ENCODE measurements around the gene EOGT. TPM values are rescaled to one million over a fixed set of nuclear protein-coding genes. Genes with fewer than 3 reads are reported as not detected.

The EOGT gene
- total and polyA plus RNA-seq, 2 experiments from 2014 or later: 31.6 to 47.7 TPM

DNA sequence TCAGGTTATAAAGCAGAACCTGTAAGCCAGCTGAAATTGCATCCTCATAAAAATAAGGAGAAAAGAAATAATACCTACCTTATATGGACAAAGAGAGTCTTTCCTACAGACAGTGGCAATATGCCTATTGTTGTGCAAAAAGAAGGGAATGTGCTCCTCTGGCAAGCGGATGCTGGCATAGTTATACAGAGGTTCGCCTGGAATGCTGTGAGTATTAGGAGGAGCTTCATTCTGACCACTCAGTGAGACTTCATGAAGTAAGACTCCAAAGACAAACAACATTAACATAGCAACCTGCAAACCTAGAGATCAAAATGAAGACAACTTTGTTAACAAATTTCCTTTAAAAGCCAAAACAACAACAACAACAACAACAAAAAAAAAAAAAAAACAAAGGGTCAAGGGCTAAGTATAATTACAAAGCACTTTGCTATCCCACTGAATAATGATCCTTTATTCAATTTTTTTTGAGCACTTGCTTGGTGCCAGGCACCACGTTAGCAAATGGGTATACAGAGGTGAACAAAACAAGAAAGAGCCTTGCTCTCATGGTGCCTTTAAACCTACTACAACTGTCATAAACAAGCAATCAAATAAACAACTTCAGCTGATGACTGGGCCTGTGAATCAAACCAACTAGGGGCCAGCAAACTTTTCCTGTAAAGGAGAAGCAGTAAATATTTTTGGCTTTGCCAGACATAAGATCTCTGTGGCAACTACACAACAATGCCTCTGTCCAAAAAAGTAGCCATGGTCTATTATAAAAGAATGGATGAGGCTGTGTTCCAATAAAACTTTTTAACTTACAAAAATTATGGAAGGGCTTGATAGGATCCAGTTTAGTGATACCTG, 3.7 kb downstream of the EOGT start:
- Histone ChIP-seq H4K20me1 (ENCODE audit: insufficient read depth) (no peaks in the 10 kb centered on the region), H3K36me3 (ENCODE audit: low read depth) (peaks cover 41% of the 10 kb centered on the region), H3K27ac (peak overlapping the region; percentile 95), H3K9me3 (ENCODE audit: low read depth) (no peaks in the 10 kb centered on the region), H2AFZ (no peak overlapping the region), H3K4me3 (peak overlapping the region; percentile 47), H3K4me2 (ENCODE audit: unreplicated experiment) (peak overlapping the region; percentile 85), H3K4me1 (ENCODE audit: insufficient read depth) (peaks cover 46% of the 10 kb centered on the region), H3K9me2 (ENCODE audit: insufficient read depth) (no peaks in the 10 kb centered on the region), H3K79me2 (ENCODE audit: insufficient read depth) (peaks cover 52% of the 10 kb centered on the region), H3F3A (ENCODE audit: insufficient read depth) (peaks cover 49% of the 10 kb centered on the region), H3K27me3 (replicated peaks; ENCODE audit: insufficient read depth) (no peaks in the 10 kb centered on the region), H3K9ac (peak overlapping the region; percentile 95)
- in situ Hi-C loops (cut with MboI): no loop called here
- 1% methylated on average over 3 of the region's 3 CpGs for WGBS, 2 experiments (ENCODE audit: low coverage in 1 of 2, low lambda C conversion rate in 2 of 2, missing lambda C conversion rate in 2 of 2)
- TF ChIP-seq EZH2 (IDR thresholded peaks at IDR 0.05; ENCODE audit: insufficient read depth, poor library complexity, severe bottlenecking): no peak
- no peak for TF ChIP-seq EZH2phosphoT487 (IDR thresholded peaks at IDR 0.05; ENCODE audit: insufficient read depth, low read depth)
- DNase-seq: peak; percentile 98

DNA sequence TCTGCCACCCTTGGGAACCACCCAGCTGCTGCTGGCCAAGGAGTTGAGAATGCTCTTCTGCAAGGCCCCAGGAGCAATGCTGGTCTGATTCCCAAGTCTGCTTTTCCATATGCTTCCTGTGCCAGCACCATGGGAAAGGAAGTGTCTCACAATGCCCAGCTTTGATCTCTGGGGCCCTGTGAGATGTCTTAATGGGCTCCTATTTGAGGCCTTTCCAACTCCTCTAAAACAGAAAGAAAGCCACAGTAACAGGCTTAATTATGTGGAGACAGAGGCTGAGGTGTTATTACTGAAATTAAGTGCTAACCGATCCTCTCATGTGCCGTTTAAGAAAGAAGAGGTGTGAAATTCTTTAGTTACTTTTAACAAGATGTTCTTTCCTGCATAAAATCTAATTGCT, 4.5 kb downstream of the EOGT start:
- Histone ChIP-seq H3K9ac (peak overlapping the region; percentile 58), H3K9me2 (ENCODE audit: insufficient read depth) (no peaks in the 10 kb centered on the region), H3K36me3 (ENCODE audit: low read depth) (peaks cover 49% of the 10 kb centered on the region), H3K27ac (peak overlapping the region; percentile 95), H3K4me3 (peak overlapping the region; percentile 47), H3F3A (ENCODE audit: insufficient read depth) (peaks cover 41% of the 10 kb centered on the region), H3K27me3 (replicated peaks; ENCODE audit: insufficient read depth) (no peaks in the 10 kb centered on the region), H3K79me2 (ENCODE audit: insufficient read depth) (peaks cover 45% of the 10 kb centered on the region), H4K20me1 (ENCODE audit: insufficient read depth) (no peaks in the 10 kb centered on the region), H3K4me1 (ENCODE audit: insufficient read depth) (peaks cover 39% of the 10 kb centered on the region), H3K9me3 (ENCODE audit: low read depth) (no peaks in the 10 kb centered on the region), H2AFZ (no peak overlapping the region), H3K4me2 (ENCODE audit: unreplicated experiment) (peak overlapping the region; percentile 85)
- no peak for TF ChIP-seq EZH2phosphoT487 (IDR thresholded peaks at IDR 0.05; ENCODE audit: insufficient read depth, low read depth)
- TF ChIP-seq EZH2 (IDR thresholded peaks at IDR 0.05; ENCODE audit: insufficient read depth, poor library complexity, severe bottlenecking): no peak
- peak; percentile 50 for DNase-seq
- in situ Hi-C loops (cut with MboI): no loop called here
- 9 to 31% methylated on average over 2 of the region's 2 CpGs for WGBS, 2 experiments (ENCODE audit: low coverage in 1 of 2, low lambda C conversion rate in 2 of 2, missing lambda C conversion rate in 2 of 2)

DNA sequence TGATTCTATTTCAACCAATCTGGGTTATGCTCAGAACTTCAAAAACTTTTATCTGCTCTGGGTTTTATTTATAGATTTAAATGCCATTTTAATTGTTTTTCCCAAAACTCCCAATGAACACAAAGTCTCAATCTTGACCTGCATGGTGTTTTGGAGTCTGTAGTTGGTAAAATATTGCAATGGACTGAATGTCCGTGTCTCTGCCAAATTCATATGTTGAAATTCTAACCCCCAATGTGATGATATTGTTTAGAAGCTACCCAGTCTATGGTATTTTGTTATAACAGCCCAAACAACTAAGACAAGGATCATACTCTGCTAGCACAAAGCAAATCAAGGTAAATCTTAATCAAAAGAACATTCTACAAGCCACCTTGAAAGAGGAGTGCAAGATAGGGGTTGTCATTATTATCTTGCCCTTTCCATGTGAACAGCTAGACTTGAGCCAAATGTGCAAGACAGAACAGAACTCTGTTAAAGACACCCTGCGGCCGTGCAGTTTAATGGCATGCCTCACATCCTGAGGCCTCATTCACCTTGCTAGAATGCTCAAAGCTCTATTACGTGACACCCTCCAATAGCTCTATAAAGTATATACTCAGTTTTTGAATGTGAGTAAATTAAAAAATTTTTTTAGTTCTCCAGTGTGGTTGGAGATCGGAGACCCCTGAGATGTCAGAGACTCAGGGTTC, 7.5 kb downstream of the EOGT start:
- Histone ChIP-seq H2AFZ (no peak overlapping the region), H3K27ac (no peak overlapping the region), H3K79me2 (ENCODE audit: insufficient read depth) (peaks cover 41% of the 10 kb centered on the region), H3K36me3 (ENCODE audit: low read depth) (peaks cover 76% of the 10 kb centered on the region), H3K9me2 (ENCODE audit: insufficient read depth) (no peaks in the 10 kb centered on the region), H3K27me3 (replicated peaks; ENCODE audit: insufficient read depth) (no peaks in the 10 kb centered on the region), H3K4me3 (no peak overlapping the region), H3K4me1 (ENCODE audit: insufficient read depth) (peaks cover 24% of the 10 kb centered on the region), H3K4me2 (ENCODE audit: unreplicated experiment) (no peak overlapping the region), H3F3A (ENCODE audit: insufficient read depth) (peaks cover 20% of the 10 kb centered on the region), H3K9me3 (ENCODE audit: low read depth) (no peaks in the 10 kb centered on the region), H3K9ac (no peak overlapping the region), H4K20me1 (ENCODE audit: insufficient read depth) (no peaks in the 10 kb centered on the region)
- no peak for TF ChIP-seq EZH2phosphoT487 (IDR thresholded peaks at IDR 0.05; ENCODE audit: insufficient read depth, low read depth)
- no peak for DNase-seq
- 97 to 99% methylated on average over 5 of the region's 5 CpGs for WGBS, 2 experiments (ENCODE audit: low coverage in 1 of 2, low lambda C conversion rate in 2 of 2, missing lambda C conversion rate in 2 of 2)
- in situ Hi-C loops (cut with MboI): no loop called here

DNA sequence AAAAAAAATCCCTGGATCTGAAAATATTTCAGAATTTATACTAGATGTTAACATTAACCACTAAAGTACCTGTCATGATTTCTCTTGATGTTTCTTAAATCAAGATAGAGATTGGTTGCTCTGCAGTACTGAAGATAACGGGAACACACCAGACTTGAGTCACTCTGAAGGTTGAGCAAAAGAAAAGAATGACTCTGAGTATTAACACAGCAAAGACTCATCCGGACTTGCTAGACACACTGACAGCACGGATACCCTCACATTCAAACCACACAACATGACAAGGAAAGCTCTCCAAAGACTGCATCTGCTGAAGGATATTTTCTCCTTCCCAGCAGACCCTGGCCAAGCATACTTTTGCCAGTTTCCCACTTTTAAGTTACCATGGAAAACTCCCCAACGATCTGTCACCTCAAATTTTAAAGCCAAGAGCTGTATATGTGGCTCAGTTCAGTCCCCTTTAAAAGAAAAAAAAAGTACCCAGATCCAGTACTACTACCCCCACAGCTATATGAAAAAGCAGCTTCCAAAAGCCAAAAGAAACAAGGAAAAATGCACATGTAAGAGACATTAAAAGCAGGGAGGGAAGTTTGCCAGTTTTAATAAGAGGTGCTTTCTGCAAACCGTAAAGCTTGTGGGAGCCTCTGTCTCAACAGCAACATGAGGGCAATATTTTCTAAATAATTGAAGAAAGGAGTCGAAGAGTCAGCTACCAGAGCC, 8.3 kb downstream of the EOGT start:
- no peak overlapping the region for H3K9ac ChIP-seq
- H3K4me1 ChIP-seq (ENCODE audit: insufficient read depth): peaks cover 17% of the 10 kb centered on the region
- TF ChIP-seq EZH2phosphoT487 (IDR thresholded peaks at IDR 0.05; ENCODE audit: insufficient read depth, low read depth) (no peak), EZH2 (IDR thresholded peaks at IDR 0.05; ENCODE audit: insufficient read depth, poor library complexity, severe bottlenecking) (no peak)
- no peaks in the 10 kb centered on the region for H3K9me3 ChIP-seq (ENCODE audit: low read depth)
- H3K79me2 ChIP-seq (ENCODE audit: insufficient read depth): peaks cover 35% of the 10 kb centered on the region
- no peak overlapping the region for H3K27ac ChIP-seq
- in situ Hi-C loops (cut with MboI): no loop called here
- H3K36me3 ChIP-seq (ENCODE audit: low read depth): peaks cover 82% of the 10 kb centered on the region
- no peak overlapping the region for H3K4me2 ChIP-seq (ENCODE audit: unreplicated experiment)
- no peaks in the 10 kb centered on the region for H4K20me1 ChIP-seq (ENCODE audit: insufficient read depth)
- WGBS, 2 experiments (ENCODE audit: low coverage in 1 of 2, low lambda C conversion rate in 2 of 2, missing lambda C conversion rate in 2 of 2): 79 to 80% methylated on average over 6 of the region's 6 CpGs
- no peak overlapping the region for H2AFZ ChIP-seq
- no peak overlapping the region for H3K4me3 ChIP-seq
- H3K9me2 ChIP-seq (ENCODE audit: insufficient read depth): no peaks in the 10 kb centered on the region
- peaks cover 13% of the 10 kb centered on the region for H3F3A ChIP-seq (ENCODE audit: insufficient read depth)
- no peaks in the 10 kb centered on the region for H3K27me3 ChIP-seq (replicated peaks; ENCODE audit: insufficient read depth)
- DNase-seq: peak; percentile 22

Data from GM23248 (cell line).